Fibroblast of the aortic adventitia (primary cell): ENCODE measurements around the gene GUCA1C. TPM values are rescaled to one million over a fixed set of nuclear protein-coding genes. Genes with fewer than 3 reads are reported as not detected.
A peak's percentile ranks its signal among the peaks of the same experiment; 100 is the strongest.

Source experiments
- DNase-seq: peaks from one replicate; pipeline ENCODE4 v3.0.0-alpha.2; 2010; ENCODE audit warnings: low read depth
- H3K4me3 ChIP-seq: 2 replicates; pipeline ENCODE4 v1.5.1; 2011; ENCODE audit warnings: low read depth, mild to moderate bottlenecking, control low read depth, low read length, moderate library complexity
- total RNA-seq: library from RNA; depleted of rRNA; stranded (reverse); fragments of >200 nt; gene quantifications from 2 replicates; pipeline ENCODE4 v1.2.3, GENCODE V29; 2012; ENCODE audit warnings: low replicate concordance
- TF ChIP-seq, protein P1 (sequence below): IDR thresholded peaks from 2 replicates; pipeline ENCODE4 v1.5.1; 2011; ENCODE audit warnings: mild to moderate bottlenecking, low read length, control low read depth, inconsistent platforms; ENCODE audit not compliant: insufficient read depth

The GUCA1C gene
- total RNA-seq, 1 donor: not detected

- TF ChIP-seq, protein P1, sequence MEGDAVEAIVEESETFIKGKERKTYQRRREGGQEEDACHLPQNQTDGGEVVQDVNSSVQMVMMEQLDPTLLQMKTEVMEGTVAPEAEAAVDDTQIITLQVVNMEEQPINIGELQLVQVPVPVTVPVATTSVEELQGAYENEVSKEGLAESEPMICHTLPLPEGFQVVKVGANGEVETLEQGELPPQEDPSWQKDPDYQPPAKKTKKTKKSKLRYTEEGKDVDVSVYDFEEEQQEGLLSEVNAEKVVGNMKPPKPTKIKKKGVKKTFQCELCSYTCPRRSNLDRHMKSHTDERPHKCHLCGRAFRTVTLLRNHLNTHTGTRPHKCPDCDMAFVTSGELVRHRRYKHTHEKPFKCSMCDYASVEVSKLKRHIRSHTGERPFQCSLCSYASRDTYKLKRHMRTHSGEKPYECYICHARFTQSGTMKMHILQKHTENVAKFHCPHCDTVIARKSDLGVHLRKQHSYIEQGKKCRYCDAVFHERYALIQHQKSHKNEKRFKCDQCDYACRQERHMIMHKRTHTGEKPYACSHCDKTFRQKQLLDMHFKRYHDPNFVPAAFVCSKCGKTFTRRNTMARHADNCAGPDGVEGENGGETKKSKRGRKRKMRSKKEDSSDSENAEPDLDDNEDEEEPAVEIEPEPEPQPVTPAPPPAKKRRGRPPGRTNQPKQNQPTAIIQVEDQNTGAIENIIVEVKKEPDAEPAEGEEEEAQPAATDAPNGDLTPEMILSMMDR: no peak
- H3K4me3 ChIP-seq: no peak overlapping the region
- no peak for DNase-seq
Measured at GRCh38 chr3:108863799-108864135, 89.9 kb downstream of the GUCA1C start.

GRCh38 chr3:108862865-108863798 lies 90.5 kb downstream of the GUCA1C start:
- DNase-seq: peak; percentile 69
- H3K4me3 ChIP-seq: no peak overlapping the region
- TF ChIP-seq, protein P1: no peak

DNA sequence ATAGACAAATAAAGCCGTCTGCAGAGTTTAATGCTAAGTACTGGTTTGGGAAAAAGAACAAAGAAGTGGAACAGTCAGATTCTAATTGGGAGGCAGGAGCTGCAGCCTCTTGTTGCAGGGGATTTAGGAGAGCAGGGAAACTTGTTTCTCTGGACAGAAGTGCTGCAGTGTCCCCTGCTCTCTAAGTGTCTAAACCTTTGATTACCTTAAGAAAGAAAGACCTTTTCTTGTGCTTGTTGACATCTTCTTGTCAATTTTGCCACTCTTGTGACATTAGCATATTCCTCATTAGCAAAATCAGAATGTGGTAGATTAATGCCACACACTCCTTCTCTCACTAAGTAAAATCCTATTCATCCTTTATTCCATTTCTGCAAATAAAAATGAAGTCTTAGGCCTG lies 92.3 kb downstream of the GUCA1C start:
- no peak for DNase-seq
- H3K4me3 ChIP-seq: no peak overlapping the region
- TF ChIP-seq, protein P1: no peak

Other genes with a start within 250 kb of the GUCA1C start
- not detected in 2 replicates for gene RETNLB, start 196.5 kb downstream of the GUCA1C start, total RNA-seq
- gene TRAT1, start 131.1 kb downstream of the GUCA1C start, total RNA-seq: not detected in 2 replicates
- gene MORC1, start 164.3 kb upstream of the GUCA1C start, total RNA-seq: not detected in 2 replicates
- not detected in 2 replicates for gene C3orf85, start 182.8 kb upstream of the GUCA1C start, total RNA-seq